ENCODE results near the gene SMG5.
"Not testable (repeated sequence)": the region's sequence is repeated elsewhere in the genome, so short reads cannot be mapped to it uniquely, and the experiment has no call there.

SMG5 gene, protein sequence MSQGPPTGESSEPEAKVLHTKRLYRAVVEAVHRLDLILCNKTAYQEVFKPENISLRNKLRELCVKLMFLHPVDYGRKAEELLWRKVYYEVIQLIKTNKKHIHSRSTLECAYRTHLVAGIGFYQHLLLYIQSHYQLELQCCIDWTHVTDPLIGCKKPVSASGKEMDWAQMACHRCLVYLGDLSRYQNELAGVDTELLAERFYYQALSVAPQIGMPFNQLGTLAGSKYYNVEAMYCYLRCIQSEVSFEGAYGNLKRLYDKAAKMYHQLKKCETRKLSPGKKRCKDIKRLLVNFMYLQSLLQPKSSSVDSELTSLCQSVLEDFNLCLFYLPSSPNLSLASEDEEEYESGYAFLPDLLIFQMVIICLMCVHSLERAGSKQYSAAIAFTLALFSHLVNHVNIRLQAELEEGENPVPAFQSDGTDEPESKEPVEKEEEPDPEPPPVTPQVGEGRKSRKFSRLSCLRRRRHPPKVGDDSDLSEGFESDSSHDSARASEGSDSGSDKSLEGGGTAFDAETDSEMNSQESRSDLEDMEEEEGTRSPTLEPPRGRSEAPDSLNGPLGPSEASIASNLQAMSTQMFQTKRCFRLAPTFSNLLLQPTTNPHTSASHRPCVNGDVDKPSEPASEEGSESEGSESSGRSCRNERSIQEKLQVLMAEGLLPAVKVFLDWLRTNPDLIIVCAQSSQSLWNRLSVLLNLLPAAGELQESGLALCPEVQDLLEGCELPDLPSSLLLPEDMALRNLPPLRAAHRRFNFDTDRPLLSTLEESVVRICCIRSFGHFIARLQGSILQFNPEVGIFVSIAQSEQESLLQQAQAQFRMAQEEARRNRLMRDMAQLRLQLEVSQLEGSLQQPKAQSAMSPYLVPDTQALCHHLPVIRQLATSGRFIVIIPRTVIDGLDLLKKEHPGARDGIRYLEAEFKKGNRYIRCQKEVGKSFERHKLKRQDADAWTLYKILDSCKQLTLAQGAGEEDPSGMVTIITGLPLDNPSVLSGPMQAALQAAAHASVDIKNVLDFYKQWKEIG

DNA sequence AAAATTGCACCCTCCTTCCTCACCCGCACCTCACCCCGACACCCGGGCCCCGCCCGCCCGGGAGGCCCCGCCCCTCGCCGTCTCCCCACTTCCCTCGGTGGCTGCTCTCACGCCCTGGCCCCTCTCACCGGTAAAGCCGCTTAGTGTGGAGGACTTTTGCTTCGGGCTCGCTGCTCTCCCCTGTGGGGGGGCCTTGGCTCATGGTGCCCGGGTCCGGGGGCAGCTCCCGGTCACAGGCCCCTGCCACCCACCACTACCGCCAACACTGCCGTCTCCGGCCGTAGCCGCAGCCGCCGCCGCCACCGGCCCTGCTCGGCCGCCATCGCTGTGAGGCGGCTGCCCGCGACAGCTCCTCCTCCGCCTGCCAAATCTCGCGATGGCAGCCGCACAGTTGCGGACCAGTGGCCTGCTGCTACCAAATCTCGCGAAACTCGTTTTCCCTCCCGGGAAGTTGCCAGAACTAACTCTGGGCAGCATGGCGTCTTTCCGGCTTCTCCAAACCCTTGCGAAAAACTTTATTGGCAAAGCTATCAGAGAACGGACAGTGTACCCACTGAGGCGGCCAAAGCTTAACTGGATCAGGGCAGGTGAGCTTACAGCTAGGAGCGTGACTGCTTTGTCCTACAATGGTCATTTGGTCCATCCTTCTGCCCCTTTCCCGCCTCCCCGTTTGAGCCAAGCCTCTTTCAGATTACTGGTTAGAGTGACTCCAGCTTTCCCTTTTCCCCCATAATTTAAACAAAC is at the start of gene SMG5:
SMG5 (minus strand) TSS at position 347 of the 744 bp plus-strand sequence; CDS start at position 202, 145 bp downstream.
- peak; percentile 83 to 89 (median 86) for DNase-seq (ENCODE audit: low read depth in 2 of 3, low spot score in 2 of 3)

- DNase-seq (ENCODE audit: low read depth in 2 of 3, low spot score in 2 of 3), result not testable (repeated sequence)
These were observed 40.6 kb upstream of the SMG5 start for GRCh38 chr1:156323179-156323578.

DNA sequence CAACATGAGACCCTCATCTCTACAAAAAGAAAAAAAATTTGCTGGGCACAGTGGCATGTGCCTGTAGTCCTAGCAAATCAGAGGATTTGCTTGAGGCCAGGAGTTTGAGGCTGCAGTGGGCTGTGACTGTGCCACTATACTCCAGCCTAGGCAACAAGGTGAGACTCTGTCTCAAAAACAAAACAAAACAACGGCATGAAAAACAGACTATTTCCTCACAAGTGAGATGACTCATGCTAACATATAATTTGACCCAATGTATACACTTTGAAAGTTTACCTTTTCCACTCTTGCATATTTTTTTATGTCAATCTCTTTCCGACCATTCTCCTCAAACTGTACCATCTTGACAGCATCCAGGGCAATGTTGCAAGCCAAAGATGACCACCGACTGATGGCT is 37.9 kb upstream of the SMG5 start:
- no peak for DNase-seq (ENCODE audit: low read depth in 2 of 3, low spot score in 2 of 3)

DNA sequence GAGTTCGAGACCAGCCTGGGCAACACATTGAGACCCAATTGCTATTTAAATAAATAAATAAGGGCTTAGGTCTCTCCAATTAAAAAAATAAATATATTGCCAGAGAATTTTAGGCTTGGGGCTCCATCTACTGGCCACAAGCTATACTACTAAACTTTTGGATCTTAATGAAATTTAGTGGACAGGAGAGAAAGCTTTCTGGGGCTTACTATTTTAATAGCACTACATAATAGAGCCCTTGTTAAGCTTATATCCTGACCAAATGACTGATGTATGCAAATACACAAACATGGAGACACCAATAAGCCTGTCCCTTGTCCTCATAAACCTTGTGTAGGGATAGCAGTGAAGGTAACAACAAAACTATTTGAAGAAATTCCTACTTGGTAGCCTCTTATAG is 37.0 kb upstream of the SMG5 start:
- DNase-seq (ENCODE audit: low read depth in 2 of 3, low spot score in 2 of 3), result no peak

DNA sequence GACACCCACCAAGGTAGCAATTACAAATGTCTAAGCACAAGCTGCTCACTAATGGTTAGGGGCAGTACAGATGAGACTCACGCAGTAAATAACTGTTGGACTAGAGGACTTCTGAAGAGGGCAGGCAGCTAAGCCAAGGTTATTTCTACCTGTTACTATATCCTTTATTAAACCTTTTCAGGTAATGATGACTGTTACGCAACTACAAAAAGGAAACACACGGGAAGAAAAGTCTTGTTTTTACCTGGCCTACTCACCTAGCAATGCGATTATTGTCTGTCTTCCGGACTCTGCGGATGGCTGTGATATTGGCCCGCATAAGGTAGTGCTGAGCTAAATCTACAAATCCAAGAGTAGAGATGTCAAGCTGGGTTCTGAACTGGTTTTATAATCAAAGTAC is 34.3 kb upstream of the SMG5 start:
- no peak for DNase-seq (ENCODE audit: low read depth in 2 of 3, low spot score in 2 of 3)

- DNase-seq (ENCODE audit: low read depth in 2 of 3, low spot score in 2 of 3), result no peak
These were observed 28.3 kb upstream of the SMG5 start for GRCh38 chr1:156310962-156311361.

GRCh38 chr1:156308078-156308477 is 25.5 kb upstream of the SMG5 start:
- no peak for DNase-seq (ENCODE audit: low read depth in 2 of 3, low spot score in 2 of 3)

- no peak for DNase-seq (ENCODE audit: low read depth in 2 of 3, low spot score in 2 of 3)
These were observed 22.6 kb upstream of the SMG5 start for GRCh38 chr1:156305215-156305614.

DNA sequence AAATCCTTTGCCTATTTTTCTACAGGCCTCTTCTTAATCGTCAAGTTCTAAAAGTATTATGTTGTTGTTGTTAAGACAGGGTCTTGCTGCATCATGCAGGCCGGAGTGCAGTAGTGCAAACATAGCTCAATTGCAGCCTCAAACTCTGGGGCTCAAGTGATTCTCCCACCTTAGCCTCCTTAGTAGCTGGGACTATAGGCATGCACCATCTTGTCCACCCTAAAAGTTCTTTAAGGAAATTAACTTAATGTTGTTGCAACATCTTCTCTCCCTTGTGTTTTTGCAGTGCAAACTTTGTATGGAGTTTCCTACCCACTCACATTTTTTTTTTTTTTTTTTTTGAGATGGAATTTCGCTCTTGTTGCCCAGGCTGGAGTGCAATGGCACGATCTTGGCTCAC is 20.6 kb upstream of the SMG5 start:
- DNase-seq (ENCODE audit: low read depth in 2 of 3, low spot score in 2 of 3), result no peak

- DNase-seq (ENCODE audit: low read depth in 2 of 3, low spot score in 2 of 3), result no peak
These were observed 16.3 kb upstream of the SMG5 start, which contains the start of gene VHLL for GRCh38 chr1:156298852-156299357. Gene VHLL (minus strand): TSS chr1:156299307. CDS start chr1:156299189, 118 bp downstream.

- DNase-seq (ENCODE audit: low read depth in 2 of 3, low spot score in 2 of 3), result no peak
These were observed 12.8 kb upstream of the SMG5 start, which contains the start of gene GLMP for GRCh38 chr1:156295391-156295947. Gene GLMP (minus strand): TSS chr1:156295679. CDS start chr1:156295645, 34 bp downstream.

GRCh38 chr1:156293895-156294294 is 11.3 kb upstream of the SMG5 start:
- DNase-seq (ENCODE audit: low read depth in 2 of 3, low spot score in 2 of 3), result no peak

GRCh38 chr1:156293098-156293434 is 10.4 kb upstream of the SMG5 start:
- no peak for DNase-seq (ENCODE audit: low read depth in 2 of 3, low spot score in 2 of 3)

DNA sequence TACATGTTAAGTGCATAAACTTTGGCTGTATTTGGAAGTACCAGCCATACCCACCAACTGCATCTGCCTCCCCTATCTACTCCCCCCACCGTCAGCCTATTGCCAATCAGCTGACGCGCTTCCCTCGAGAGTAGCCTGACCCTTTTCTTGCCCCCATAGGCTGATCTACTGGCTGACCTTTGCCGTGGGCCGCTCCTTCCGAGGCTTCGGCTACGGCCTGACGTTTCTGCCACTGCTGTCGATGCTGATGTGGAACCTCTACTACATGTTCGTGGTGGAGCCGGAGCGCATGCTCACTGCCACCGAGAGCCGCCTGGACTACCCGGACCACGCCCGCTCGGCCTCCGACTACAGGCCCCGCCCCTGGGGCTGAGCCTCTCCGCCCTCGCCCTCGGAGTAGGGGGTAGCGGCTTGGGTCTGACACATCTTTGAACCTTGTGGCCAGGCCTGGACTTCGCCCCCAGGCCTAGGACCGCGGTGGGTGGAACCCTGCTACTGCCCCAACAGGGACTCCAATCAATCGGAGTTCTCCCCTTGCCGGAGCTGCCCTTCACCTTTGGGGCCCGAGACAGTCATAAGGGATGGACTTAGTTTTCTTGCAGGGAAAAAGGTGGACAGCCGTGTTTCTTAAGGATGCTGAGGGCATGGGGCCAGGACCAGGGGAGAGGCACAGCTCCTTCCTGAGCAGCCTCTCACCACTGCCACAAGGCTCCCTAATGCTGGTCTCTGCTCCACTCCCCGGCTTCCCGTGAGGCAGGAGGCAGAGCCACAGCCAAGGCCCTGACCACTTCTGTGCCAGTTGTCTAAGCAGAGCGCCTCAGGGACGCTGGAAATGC is 8.8 kb upstream of the SMG5 start:
- DNase-seq (ENCODE audit: low read depth in 2 of 3, low spot score in 2 of 3), result no peak

DNA sequence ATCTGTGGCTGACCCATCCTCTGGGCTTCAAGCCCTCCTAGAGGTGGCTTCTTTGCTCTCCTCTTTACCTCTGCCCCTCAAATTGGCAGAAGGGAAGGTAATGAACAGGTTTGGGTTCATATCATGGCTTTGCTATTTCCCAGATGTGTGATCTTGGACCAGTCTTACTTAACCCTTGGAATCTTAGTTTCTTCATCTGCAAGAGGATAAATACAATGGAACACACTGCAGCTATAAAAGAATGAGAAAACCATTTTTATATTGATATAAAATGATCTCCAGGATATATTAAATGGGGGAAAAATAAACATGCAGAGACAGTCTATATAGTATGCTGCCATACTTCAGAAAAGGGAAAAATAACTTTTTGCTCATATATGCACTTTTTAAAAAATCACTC is 7.2 kb upstream of the SMG5 start:
- DNase-seq (ENCODE audit: low read depth in 2 of 3, low spot score in 2 of 3), result no peak

DNA sequence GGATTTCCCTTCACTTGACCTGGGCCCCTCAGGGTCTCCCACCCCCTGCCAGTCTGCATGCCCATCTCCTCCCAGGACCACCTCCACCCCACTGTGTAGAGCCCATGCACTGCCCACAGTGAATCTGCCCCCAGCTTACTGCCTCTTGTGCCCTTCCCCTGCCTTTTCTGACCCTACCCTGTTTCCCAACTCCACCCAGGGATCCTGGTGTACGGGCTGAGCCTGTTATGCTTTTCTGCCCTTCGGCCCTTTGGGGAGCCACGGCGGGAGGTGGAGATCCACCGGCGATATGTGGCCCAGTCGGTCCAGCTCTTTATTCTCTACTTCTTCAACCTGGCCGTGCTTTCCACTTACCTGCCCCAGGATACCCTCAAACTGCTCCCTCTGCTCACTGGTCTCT is 3.4 kb upstream of the SMG5 start:
- DNase-seq (ENCODE audit: low read depth in 2 of 3, low spot score in 2 of 3), result no peak

GRCh38 chr1:156285437-156285836 is 2.8 kb upstream of the SMG5 start:
- no peak for DNase-seq (ENCODE audit: low read depth in 2 of 3, low spot score in 2 of 3)

DNA sequence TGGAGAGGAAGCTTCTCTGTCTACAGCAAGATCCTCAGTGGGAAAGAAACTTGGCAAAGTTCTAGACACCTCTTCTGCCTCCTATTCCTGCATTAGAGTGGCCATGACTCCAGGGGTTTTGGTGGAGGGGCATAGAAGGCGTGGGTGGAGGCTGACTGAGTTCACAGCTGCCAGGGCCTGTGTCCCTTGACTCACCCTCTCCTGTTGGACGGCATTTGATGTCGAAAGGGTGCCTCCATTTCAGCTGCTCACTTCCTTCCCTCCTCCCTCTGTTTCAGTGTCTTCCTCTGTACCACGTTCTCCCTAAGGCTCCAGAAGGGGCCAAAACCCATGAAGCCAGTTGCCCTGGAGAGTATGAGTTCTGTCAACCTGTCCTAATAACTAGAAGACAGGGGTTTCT is 2.1 kb upstream of the SMG5 start:
- DNase-seq (ENCODE audit: low read depth in 2 of 3, low spot score in 2 of 3), result no peak

GRCh38 chr1:156284112-156284511 is 1.5 kb upstream of the SMG5 start, which contains the start of gene TMEM79:
Gene TMEM79 (plus strand): TSS chr1:156284325. CDS start chr1:156285227, 902 bp downstream.
- no peak for DNase-seq (ENCODE audit: low read depth in 2 of 3, low spot score in 2 of 3)

DNA sequence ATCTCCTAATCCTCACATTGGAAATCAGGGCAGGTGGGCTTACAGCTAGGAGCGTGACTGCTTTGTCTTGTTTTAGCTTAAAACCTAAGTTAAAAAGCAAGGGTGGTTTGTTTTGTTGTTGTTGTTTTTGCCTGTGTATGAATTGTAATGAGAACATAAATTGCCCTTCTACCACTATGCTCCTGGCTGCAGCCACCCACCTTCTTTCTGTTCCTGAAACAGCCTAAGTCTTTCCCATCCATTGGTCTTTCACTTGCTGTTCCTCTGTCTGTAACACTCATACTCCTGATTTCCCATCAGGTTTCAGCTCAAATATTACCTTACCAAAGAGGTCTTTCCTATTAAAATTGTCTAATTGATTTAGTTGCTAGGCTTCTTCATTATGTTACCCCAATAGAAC is 896 bp upstream of the SMG5 start:
- DNase-seq (ENCODE audit: low read depth in 2 of 3, low spot score in 2 of 3), result no peak

Data from activated CD8-positive, alpha-beta memory T cell treated with anti-CD3 and anti-CD28 coated beads for 48 hours (primary cell).